ENCODE results near the gene XIAP. TPM values are rescaled to one million over a fixed set of nuclear protein-coding genes. Genes with fewer than 3 reads are reported as not detected.
A peak's percentile ranks its signal among the peaks of the same experiment; 100 is the strongest.
"Not testable (repeated sequence)": the region's sequence is repeated elsewhere in the genome, so short reads cannot be mapped to it uniquely, and the experiment has no call there.

Gene XIAP
- total RNA-seq (2021) (47.7 and 59.5 TPM in 2 replicates), Bru-seq, nascent RNA (percentile 88 among the genes with signal in this experiment), BruChase-seq, experiment 1, labeled RNA remaining after a 2-hour chase (percentile 91 among the genes with signal in this experiment), BruChase-seq, experiment 2, labeled RNA remaining after a 6-hour chase (percentile 93 among the genes with signal in this experiment)
- long read RNA-seq, full-length matches to known transcripts: 2 of 5 reads
- long read RNA-seq, partial matches to known transcripts: 0 of 5 reads
- long read RNA-seq, other reads (novel, unspliced or antisense): 3 of 5 reads

DNA sequence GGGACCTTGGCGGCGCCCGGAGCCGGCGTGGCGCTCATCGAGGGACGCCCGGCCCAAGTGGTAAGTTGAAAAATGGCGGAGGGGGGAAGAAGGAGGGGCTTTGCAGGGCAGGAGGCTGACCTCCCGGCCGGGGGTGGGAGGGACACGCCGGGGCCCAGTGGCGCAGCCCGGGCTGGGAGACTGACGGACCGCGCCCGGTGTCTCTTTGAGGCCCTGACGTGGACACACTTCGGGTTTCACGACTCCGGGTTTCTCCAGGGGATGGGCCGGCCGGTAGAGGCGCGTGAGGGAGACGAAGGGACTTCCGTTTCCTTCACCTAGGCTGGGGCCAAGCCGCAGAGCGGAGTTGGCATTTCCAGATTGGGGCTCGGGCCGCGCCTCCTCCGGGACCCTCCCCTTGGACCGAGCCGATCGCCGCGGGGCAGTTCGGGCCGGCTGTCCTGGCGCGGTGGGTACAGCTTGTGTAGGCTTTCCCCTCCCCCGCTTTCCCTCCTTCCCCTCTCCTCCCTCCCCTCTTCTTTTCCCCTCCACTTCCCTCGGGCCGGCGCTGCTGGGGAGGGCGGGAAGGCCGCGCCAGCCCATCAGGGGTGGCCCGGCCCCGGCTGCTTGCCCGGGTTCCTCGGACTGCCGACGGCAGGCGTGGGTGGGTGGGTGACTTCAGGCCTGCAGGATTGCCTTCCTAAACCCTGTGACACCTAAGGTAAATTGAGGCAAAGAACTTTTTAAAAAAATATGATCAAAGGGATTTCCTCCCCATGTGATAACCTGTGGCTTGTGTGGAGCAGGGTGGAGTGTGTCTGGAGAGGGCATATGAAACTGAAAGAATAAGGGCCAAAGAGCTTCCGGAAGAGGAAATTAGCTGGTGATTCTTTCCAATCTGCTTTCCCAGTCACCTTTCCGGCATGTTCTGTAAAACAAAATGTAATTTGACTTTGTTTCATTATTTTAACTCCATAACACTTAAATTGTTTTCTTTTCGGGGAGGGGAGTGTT is at the start of gene XIAP:
Gene XIAP, plus strand, starts transcription at position 208 of the 993 bp plus-strand sequence. CDS start 25,610 bp downstream, outside the sequence.
- ChIA-PET CTCF (interaction anchor here (0.7 to 1.4 kb wide), 4 partner anchors 24 to 96 kb away, joined by 3 to 11 read pairs (median 4); no protein-coding TSS in a partner anchor), POLR2A (ENCODE audit: unreplicated experiment) (interaction anchor here (0.5 to 0.7 kb wide), 4 partner anchors 26 to 231 kb away, joined by 3 to 4 read pairs (median 3); no protein-coding TSS in a partner anchor)
- H3K4me2 ChIP-seq: peak within 1 kb of the TSS; percentile 94
- H3K27ac ChIP-seq: peak within 1 kb of the TSS; percentile 92
- peak within 1 kb of the TSS; percentile 81 for H2AFZ ChIP-seq
- H3K9me3 ChIP-seq (ENCODE audit: insufficient read depth, low read depth): no peaks in the 10 kb centered on the region
- no peaks in the 10 kb centered on the region for H3K27me3 ChIP-seq (ENCODE audit: insufficient read depth, low read depth)
- no peaks in the 10 kb centered on the region for H3K9me2 ChIP-seq (ENCODE audit: insufficient read depth)
- H3K36me3 ChIP-seq (ENCODE audit: low read depth): peaks cover 11% of the 10 kb centered on the region; the same call in 1 of the 2 replicates
- peak within 1 kb of the TSS; percentile 64 for H3K4me3 ChIP-seq
- H3K79me2 ChIP-seq (ENCODE audit: low read depth): peaks cover 44% of the 10 kb centered on the region
- no TSS peak for BruUV-seq (replicated peaks)
- TF ChIP-seq, protein P1, sequence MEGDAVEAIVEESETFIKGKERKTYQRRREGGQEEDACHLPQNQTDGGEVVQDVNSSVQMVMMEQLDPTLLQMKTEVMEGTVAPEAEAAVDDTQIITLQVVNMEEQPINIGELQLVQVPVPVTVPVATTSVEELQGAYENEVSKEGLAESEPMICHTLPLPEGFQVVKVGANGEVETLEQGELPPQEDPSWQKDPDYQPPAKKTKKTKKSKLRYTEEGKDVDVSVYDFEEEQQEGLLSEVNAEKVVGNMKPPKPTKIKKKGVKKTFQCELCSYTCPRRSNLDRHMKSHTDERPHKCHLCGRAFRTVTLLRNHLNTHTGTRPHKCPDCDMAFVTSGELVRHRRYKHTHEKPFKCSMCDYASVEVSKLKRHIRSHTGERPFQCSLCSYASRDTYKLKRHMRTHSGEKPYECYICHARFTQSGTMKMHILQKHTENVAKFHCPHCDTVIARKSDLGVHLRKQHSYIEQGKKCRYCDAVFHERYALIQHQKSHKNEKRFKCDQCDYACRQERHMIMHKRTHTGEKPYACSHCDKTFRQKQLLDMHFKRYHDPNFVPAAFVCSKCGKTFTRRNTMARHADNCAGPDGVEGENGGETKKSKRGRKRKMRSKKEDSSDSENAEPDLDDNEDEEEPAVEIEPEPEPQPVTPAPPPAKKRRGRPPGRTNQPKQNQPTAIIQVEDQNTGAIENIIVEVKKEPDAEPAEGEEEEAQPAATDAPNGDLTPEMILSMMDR (conservative IDR thresholded peaks at IDR 0.05): no peak
- no peak for TF ChIP-seq EZH2 (IDR thresholded peaks at IDR 0.05; ENCODE audit: low read depth)
- H3F3A ChIP-seq (ENCODE audit: insufficient read depth, low read depth): peaks cover 28% of the 10 kb centered on the region
- H4K20me1 ChIP-seq (ENCODE audit: insufficient read depth): no peaks in the 10 kb centered on the region
- intact Hi-C loops (cut with micrococcal nuclease; ENCODE audit: unreplicated experiment): loop anchor here (1.0 kb wide), 2 partner anchors 57 to 100 kb away; no protein-coding TSS in a partner anchor
- peak; percentile 91 to 94 for DNase-seq
- H3K4me1 ChIP-seq (replicated peaks; ENCODE audit: insufficient read depth): peaks cover 30% of the 10 kb centered on the region

DNA sequence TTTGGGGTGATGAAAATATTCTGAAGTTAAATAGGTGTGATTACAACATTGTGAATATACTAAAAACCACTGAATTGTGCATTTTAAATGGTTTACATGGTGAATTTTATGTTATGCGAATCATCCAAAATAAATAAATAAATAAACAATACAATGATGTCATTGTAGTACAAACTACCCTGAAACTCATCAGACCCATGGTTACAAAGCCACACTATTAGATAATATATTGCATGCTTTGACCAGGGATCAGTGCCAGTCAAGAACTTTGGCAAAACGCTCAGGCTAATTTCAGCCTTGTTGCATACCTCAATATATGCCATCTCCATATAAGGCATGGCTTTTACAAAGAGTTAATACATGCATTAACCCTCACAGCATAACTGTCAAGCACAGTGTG is 45.5 kb upstream of the XIAP start:
- Histone ChIP-seq H3K27me3 (ENCODE audit: insufficient read depth, low read depth) (no peaks in the 10 kb centered on the region), H3K9me2 (ENCODE audit: insufficient read depth) (no peaks in the 10 kb centered on the region), H2AFZ (no peak overlapping the region), H3K79me2 (ENCODE audit: low read depth) (no peaks in the 10 kb centered on the region), H3K4me2 (peak overlapping the region; percentile 78), H3K4me1 (replicated peaks; ENCODE audit: insufficient read depth) (peaks cover 50% of the 10 kb centered on the region), H3K36me3 (ENCODE audit: low read depth) (no peaks in the 10 kb centered on the region), H3K27ac (peak overlapping the region; percentile 61), H3K4me3 (peak overlapping the region; percentile 22; the same call in 1 of the 2 replicates), H3F3A (ENCODE audit: insufficient read depth, low read depth) (peaks cover 20% of the 10 kb centered on the region), H4K20me1 (ENCODE audit: insufficient read depth) (no peaks in the 10 kb centered on the region), H3K9me3 (ENCODE audit: insufficient read depth, low read depth) (no peaks in the 10 kb centered on the region; the same call in 1 of the 2 replicates)
- CTCF ChIA-PET: no interaction called here
- no TSS peak for BruUV-seq (replicated peaks)
- TF ChIP-seq, protein P1 (conservative IDR thresholded peaks at IDR 0.05): no peak
- TF ChIP-seq EZH2 (IDR thresholded peaks at IDR 0.05; ENCODE audit: low read depth): no peak
- intact Hi-C loops (cut with micrococcal nuclease; ENCODE audit: unreplicated experiment): loop anchor here (1.0 kb wide), 1 partner anchor 11 kb away; no protein-coding TSS in a partner anchor
- DNase-seq: no peak
- POLR2A ChIA-PET (ENCODE audit: unreplicated experiment): no interaction called here

DNA sequence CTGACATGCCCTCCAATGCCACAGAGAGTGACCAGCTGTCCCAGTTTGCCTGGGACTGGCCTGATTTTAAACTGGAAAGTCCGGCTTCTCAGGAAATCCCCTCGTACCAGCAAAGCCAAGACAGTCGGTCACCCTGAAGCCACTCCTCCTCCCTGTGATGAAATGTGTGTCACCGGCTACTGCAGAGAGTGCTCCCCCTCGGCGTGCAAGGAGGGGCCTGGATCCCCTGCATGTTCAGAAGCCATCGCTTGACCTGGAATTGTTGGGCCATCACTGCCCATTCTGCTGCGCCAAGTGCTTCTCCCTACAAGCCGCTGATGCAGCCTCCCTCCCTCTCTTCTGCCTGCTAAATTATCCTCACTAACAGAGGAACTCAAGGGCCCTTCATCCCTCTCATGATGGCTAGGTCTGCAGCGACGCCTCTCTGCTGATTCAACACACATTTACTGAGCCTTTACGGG is 44.9 kb upstream of the XIAP start:
- Histone ChIP-seq H3F3A (ENCODE audit: insufficient read depth, low read depth) (peaks cover 20% of the 10 kb centered on the region), H3K4me3 (peak overlapping the region; percentile 22; the same call in 1 of the 2 replicates), H3K4me2 (peak overlapping the region; percentile 78), H3K4me1 (replicated peaks; ENCODE audit: insufficient read depth) (peaks cover 46% of the 10 kb centered on the region), H3K27ac (peak overlapping the region; percentile 61)
- H3K9me3 ChIP-seq (ENCODE audit: insufficient read depth, low read depth); POLR2A ChIA-PET (ENCODE audit: unreplicated experiment); CTCF ChIA-PET; H3K36me3 ChIP-seq (ENCODE audit: low read depth); H3K79me2 ChIP-seq (ENCODE audit: low read depth); H3K27me3 ChIP-seq (ENCODE audit: insufficient read depth, low read depth); H3K9me2 ChIP-seq (ENCODE audit: insufficient read depth); H2AFZ ChIP-seq; H4K20me1 ChIP-seq (ENCODE audit: insufficient read depth); BruUV-seq (replicated peaks): not testable (repeated sequence)
- intact Hi-C loops (cut with micrococcal nuclease; ENCODE audit: unreplicated experiment): loop anchor here (1.0 kb wide), 1 partner anchor 12 kb away; no protein-coding TSS in a partner anchor
- DNase-seq: peak; percentile 73 to 81
- TF ChIP-seq, protein P1 (conservative IDR thresholded peaks at IDR 0.05): 0 out of 2 replicates have a peak, but pooled peaks have one; percentile 32

Measured in PC-9 (cell line).